ENCODE measurements around the gene PAEP.

DNA sequence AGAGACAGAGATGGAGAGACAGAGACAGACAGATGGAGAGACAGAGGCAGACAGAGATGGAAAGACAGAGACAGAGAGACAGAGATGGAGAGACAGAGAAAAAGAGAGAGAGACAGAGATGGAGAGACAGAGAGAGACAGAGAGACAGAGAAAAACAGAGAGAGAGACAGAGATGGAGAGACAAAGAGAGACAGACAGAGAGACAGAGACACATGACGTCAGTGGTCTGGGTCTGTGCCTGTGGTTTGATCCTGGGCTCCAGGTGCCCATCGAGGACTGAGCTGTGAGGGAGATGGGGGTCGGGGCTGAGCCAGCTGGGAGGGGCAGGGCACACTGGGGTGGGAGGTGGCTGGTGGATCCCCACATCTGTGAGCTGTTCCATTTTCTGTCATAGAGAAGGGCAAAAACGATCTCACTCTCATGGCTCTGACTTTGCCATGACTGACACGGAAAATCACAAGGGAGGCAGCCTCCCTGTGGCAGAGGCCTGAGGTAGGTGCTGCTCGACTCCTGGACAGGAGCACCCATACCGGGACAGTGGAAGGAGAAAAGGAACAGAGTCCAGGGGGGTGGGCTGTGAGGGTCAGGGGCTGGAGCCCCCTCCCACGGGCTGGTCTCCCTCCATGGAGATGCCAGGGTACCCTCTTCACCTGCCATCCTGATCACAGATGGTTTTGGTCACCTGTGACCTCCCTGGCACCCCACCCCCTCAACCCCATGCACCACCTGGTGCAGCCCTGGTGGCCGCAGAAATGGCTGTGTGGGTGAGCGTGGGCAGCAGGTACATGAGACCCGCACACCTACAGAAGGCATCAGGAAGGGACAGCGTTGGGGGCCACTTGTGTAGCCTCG lies 49.0 kb downstream of the PAEP start:
- TF ChIP-seq, protein P1, sequence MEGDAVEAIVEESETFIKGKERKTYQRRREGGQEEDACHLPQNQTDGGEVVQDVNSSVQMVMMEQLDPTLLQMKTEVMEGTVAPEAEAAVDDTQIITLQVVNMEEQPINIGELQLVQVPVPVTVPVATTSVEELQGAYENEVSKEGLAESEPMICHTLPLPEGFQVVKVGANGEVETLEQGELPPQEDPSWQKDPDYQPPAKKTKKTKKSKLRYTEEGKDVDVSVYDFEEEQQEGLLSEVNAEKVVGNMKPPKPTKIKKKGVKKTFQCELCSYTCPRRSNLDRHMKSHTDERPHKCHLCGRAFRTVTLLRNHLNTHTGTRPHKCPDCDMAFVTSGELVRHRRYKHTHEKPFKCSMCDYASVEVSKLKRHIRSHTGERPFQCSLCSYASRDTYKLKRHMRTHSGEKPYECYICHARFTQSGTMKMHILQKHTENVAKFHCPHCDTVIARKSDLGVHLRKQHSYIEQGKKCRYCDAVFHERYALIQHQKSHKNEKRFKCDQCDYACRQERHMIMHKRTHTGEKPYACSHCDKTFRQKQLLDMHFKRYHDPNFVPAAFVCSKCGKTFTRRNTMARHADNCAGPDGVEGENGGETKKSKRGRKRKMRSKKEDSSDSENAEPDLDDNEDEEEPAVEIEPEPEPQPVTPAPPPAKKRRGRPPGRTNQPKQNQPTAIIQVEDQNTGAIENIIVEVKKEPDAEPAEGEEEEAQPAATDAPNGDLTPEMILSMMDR (IDR thresholded peaks at IDR 0.05) = no peak
- no peak for TF ChIP-seq POLR2A (IDR thresholded peaks at IDR 0.05)

Measured in uterus (tissue), 2 donors.